HEK293 (cell line): Measurements from ENCODE around the gene MICU2.

ENCODE experiments used
- ATF2 ChIP-seq: fragments of 450-650 bp; formaldehyde crosslinking; IDR thresholded peaks from 2 replicates; pipeline ENCODE4 v1.5.1; 2016; ENCODE audit warnings: missing biosample characterization, missing genetic modification characterization, low read depth
- CTCF ChIP-seq: fragments of 450-650 bp; formaldehyde crosslinking; IDR thresholded peaks from 2 replicates; pipeline ENCODE4 v1.5.1; 2016; ENCODE audit warnings: missing biosample characterization, missing genetic modification characterization
- KLF17 ChIP-seq: fragments of 450-650 bp; formaldehyde crosslinking; IDR thresholded peaks from 2 replicates; pipeline ENCODE4 v1.5.1; 2016; ENCODE audit warnings: missing biosample characterization, missing genetic modification characterization
- ZFP3 ChIP-seq: fragments of 450-650 bp; formaldehyde crosslinking; IDR thresholded peaks from 2 replicates; pipeline ENCODE4 v1.5.1; 2016; ENCODE audit warnings: low read depth, missing biosample characterization, missing genetic modification characterization
- ZNF155 ChIP-seq: fragments of 450-650 bp; formaldehyde crosslinking; IDR thresholded peaks from 2 replicates; pipeline ENCODE4 v1.5.1; 2016; ENCODE audit warnings: missing biosample characterization, missing genetic modification characterization
- ZNF211 ChIP-seq: fragments of 450-650 bp; formaldehyde crosslinking; IDR thresholded peaks from 2 replicates; pipeline ENCODE4 v1.5.1; 2016; ENCODE audit warnings: low read depth, missing biosample characterization, missing genetic modification characterization
- ZNF280C ChIP-seq: fragments of 450-650 bp; formaldehyde crosslinking; IDR thresholded peaks from 2 replicates; pipeline ENCODE4 v1.5.1; 2016; ENCODE audit warnings: missing biosample characterization, missing genetic modification characterization
- ZNF324 ChIP-seq: fragments of 450-650 bp; formaldehyde crosslinking; IDR thresholded peaks from 2 replicates; pipeline ENCODE4 v1.5.1; 2016; ENCODE audit warnings: missing biosample characterization, missing genetic modification characterization

GRCh38 chr13:21446656-21447055 is 157.3 kb downstream of the MICU2 start:
- TF ChIP-seq CTCF (tag by site-specific recombination) = no peak
- TF ChIP-seq KLF17 (tag by site-specific recombination) = no peak
- TF ChIP-seq ZFP3 (tag by site-specific recombination) = no peak
- TF ChIP-seq ZNF280C (tag by site-specific recombination) = no peak
- TF ChIP-seq ZNF155 (tag by site-specific recombination) = no peak
- TF ChIP-seq ATF2 (tag by site-specific recombination) = no peak
- no peak for TF ChIP-seq ZNF324 (tag by site-specific recombination)
- TF ChIP-seq ZNF211 (tag by site-specific recombination) = no peak
